Ovary (tissue), 3 donors: ENCODE data around the gene TUBB4B.

Source experiments
- CTCF ChIP-seq, 3 donors: fragments of 450-650 bp in 2 of 3; fragments of 200-600 bp in 1 of 3; IDR thresholded peaks; one replicate each; pipeline versions ENCODE4 v1.5.1 to v1.8.0; 2016 to 2022; ENCODE audit warnings: antibody characterized with exemption in 3 of 3, mild to moderate bottlenecking in 1 of 3
- EP300 ChIP-seq: sonication (generic); formaldehyde crosslinking; IDR thresholded peaks from one replicate; pipeline ENCODE4 v1.6.1; 2017; ENCODE audit warnings: antibody characterized with exemption
- donor health status: DM: no; HTN: no; CAD: no.

- TF ChIP-seq CTCF (IDR thresholded peaks at IDR 0.05) = no peak
- TF ChIP-seq EP300 = no peak
Observed at GRCh38 chr9:137191691-137192447, 49.2 kb upstream of the TUBB4B start.
